GM12878 (cell line): Measurements from ENCODE around the gene AANAT. TPM values are rescaled to one million over a fixed set of nuclear protein-coding genes. Genes with fewer than 3 reads are reported as not detected.
A peak's percentile ranks its signal among the peaks of the same experiment; 100 is the strongest.

ENCODE experiments used
- CEBPB ChIP-seq, 2 experiments: fragments of 150-350 bp in 1 of 2; IDR thresholded peaks; 2 replicates each; pipeline ENCODE4 v1.6.1; 2012 to 2014; ENCODE audit warnings: low read depth in 2 of 2, low read length in 2 of 2, borderline replicate concordance in 1 of 2, inconsistent platforms in 1 of 2
- CHD2 ChIP-seq: IDR thresholded peaks from 2 replicates; pipeline ENCODE4 v1.6.1; 2011; ENCODE audit warnings: low read depth, low read length, improper control_type of control experiment, borderline replicate concordance
- FOXK2 ChIP-seq: fragments of 450-650 bp; IDR thresholded peaks from 2 replicates; pipeline ENCODE4 v1.6.1; 2017; ENCODE audit warnings: mild to moderate bottlenecking, moderate library complexity
- HDAC2 ChIP-seq: fragments of 200-600 bp; sonication (generic); IDR thresholded peaks from 2 replicates; pipeline ENCODE4 v1.6.1; 2017
- IKZF1 ChIP-seq: fragments of 450-650 bp; conservative IDR thresholded peaks from 2 replicates; pipeline ENCODE4 v1.6.1; 2017; ENCODE audit warnings: antibody characterized with exemption, mild to moderate bottlenecking
- IRF4 ChIP-seq: IDR thresholded peaks from 2 replicates; pipeline ENCODE4 v1.6.1; 2011; ENCODE audit warnings: low read depth, low read length
- KAT2A ChIP-seq: conservative IDR thresholded peaks from 2 replicates; pipeline ENCODE4 v1.6.1; 2011; ENCODE audit warnings: low read depth, low read length; ENCODE audit not compliant: control insufficient read depth
- MEF2A ChIP-seq: IDR thresholded peaks from 2 replicates; pipeline ENCODE4 v1.6.1; 2011; ENCODE audit warnings: low read depth, mild to moderate bottlenecking, low read length, moderate library complexity; ENCODE audit not compliant: insufficient read depth
- MEF2B ChIP-seq: fragments of 450-650 bp; IDR thresholded peaks from 2 replicates; pipeline ENCODE4 v1.6.1; 2018; ENCODE audit warnings: mild to moderate bottlenecking, moderate library complexity; ENCODE audit not compliant: partially characterized antibody, poor library complexity, severe bottlenecking
- MTA2 ChIP-seq: fragments of 450-650 bp; IDR thresholded peaks from 2 replicates; pipeline ENCODE4 v1.6.1; 2016; ENCODE audit warnings: low read depth, mild to moderate bottlenecking, moderate library complexity
- PAX5 ChIP-seq: IDR thresholded peaks from 2 replicates; pipeline ENCODE4 v1.6.1; 2011; ENCODE audit warnings: low read depth, low read length, borderline replicate concordance
- PML ChIP-seq: IDR thresholded peaks from 2 replicates; pipeline ENCODE4 v1.6.1; 2012; ENCODE audit warnings: low read length, inconsistent platforms
- POLR2A ChIP-seq: IDR thresholded peaks from 2 replicates; pipeline ENCODE4 v1.6.1; 2011; ENCODE audit warnings: low read depth, mild to moderate bottlenecking, low read length
- POU2F2 ChIP-seq: IDR thresholded peaks from 3 replicates; pipeline ENCODE4 v1.6.1; 2011; ENCODE audit warnings: low read depth, mild to moderate bottlenecking, low read length, borderline replicate concordance
- RELA ChIP-seq: fragments of 450-650 bp; IDR thresholded peaks from 2 replicates; pipeline ENCODE4 v1.8.0; 2014; ENCODE audit warnings: borderline replicate concordance; ENCODE audit not compliant: partially characterized antibody
- SUPT20H ChIP-seq: IDR thresholded peaks from 2 replicates; pipeline ENCODE4 v1.6.1; 2011; ENCODE audit warnings: low read depth, mild to moderate bottlenecking, low read length, moderate library complexity, borderline replicate concordance; ENCODE audit not compliant: control insufficient read depth
- TCF3 ChIP-seq: IDR thresholded peaks from 2 replicates; pipeline ENCODE4 v1.6.1; 2012; ENCODE audit warnings: low read depth, mild to moderate bottlenecking, low read length, borderline replicate concordance; ENCODE audit not compliant: insufficient read depth
- ZBED1 ChIP-seq: IDR thresholded peaks from 2 replicates; pipeline ENCODE4 v1.6.1; 2016; ENCODE audit warnings: borderline replicate concordance
- ZNF274 ChIP-seq: IDR thresholded peaks from one replicate; pipeline ENCODE4 v1.8.0; 2011; ENCODE audit not compliant: insufficient read length, insufficient read depth
- polyA plus RNA-seq, 11 experiments: library from polyadenylated mRNA; depleted of rRNA in 4 of 11; unstranded in 6 of 11; stranded (reverse) in 5 of 11; fragments of >200 nt; fragmentation: Nextera tagmentation in 4 of 11; fragmentation: Illumina TruSeq in 1 of 11; extraction: Ambion mirVana in 4 of 11; extraction: Trizol in 1 of 11; gene quantifications; 1 replicate in 1 of 11; 2 replicates in 10 of 11; pipeline versions ENCODE4 v1.2.1 to v1.2.3, GENCODE V29; 2011 to 2016; ENCODE audit warnings: inconsistent platforms in 2 of 11, missing spikeins in 2 of 11, low read depth in 1 of 11
- total RNA-seq, 4 experiments: library from RNA; depleted of rRNA in 3 of 4; stranded (reverse); fragments of >200 nt in 3 of 4; fragmentation: Illumina TruSeq in 1 of 4; extraction: Trizol in 1 of 4; gene quantifications; 2 replicates each; pipeline versions ENCODE4 v1.2.1 to v1.2.3, GENCODE V29; 2013 to 2021
- TF ChIP-seq, protein P1 (sequence below): IDR thresholded peaks from 2 replicates; pipeline ENCODE4 v1.6.1; 2011; ENCODE audit warnings: borderline replicate concordance, low read depth, mild to moderate bottlenecking, moderate library complexity, low read length; ENCODE audit not compliant: insufficient read depth, poor library complexity, severe bottlenecking
- TF ChIP-seq, protein P2 (sequence below): fragments of 450-650 bp; IDR thresholded peaks from 2 replicates; pipeline ENCODE4 v1.6.1; 2018; ENCODE audit warnings: mild to moderate bottlenecking, low read depth, moderate library complexity; ENCODE audit not compliant: partially characterized antibody
- TF ChIP-seq, protein P3 (sequence below): IDR thresholded peaks from 2 replicates; pipeline ENCODE4 v1.6.1; 2012; ENCODE audit warnings: low read depth, low read length, improper control_type of control experiment
- TF ChIP-seq, protein P4 (sequence below): fragments of 450-650 bp; IDR thresholded peaks from 2 replicates; pipeline ENCODE4 v1.6.1; 2016; ENCODE audit warnings: mild to moderate bottlenecking
- TF ChIP-seq, protein P5 (sequence below): fragments of 450-650 bp; IDR thresholded peaks from 2 replicates; pipeline ENCODE4 v1.6.1; 2014; ENCODE audit warnings: mild to moderate bottlenecking

Gene AANAT
- total and polyA plus RNA-seq, 10 of the 15 experiments (the other 5 are each of a cell fraction or from before 2014, with no cell fraction given): 0.23 TPM; not detected in 9

DNA sequence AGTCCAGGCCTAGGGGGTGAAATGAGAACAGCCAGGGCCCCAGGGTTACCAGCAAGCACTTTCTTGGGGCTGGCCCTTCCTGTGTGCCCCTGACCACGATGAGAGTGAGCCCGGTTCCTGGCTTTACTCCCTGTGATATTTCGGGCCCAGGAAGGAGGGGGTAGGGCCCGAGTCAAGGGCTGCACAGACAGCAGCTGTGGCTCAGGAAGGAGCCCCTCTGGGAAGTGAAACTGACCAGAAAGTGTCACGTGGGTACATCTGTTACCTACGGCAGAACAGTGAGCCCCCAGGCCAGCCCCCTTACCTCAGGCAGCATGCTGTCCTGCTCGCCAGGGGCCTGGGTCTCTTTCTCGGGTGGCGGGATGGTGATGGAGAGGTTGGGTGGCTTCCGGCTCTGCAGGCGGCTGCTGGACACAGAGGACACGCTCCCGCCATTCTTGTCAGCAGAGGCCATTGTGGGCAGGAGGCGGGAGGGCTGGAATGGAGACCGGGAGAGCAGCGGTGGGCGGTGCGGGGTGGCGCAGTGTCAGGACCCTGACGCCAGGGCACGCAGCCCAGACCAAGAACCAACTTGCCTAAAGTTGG lies 13.8 kb downstream of the AANAT start (continued):
- TF ChIP-seq SUPT20H: no peak
- TF ChIP-seq, protein P1, sequence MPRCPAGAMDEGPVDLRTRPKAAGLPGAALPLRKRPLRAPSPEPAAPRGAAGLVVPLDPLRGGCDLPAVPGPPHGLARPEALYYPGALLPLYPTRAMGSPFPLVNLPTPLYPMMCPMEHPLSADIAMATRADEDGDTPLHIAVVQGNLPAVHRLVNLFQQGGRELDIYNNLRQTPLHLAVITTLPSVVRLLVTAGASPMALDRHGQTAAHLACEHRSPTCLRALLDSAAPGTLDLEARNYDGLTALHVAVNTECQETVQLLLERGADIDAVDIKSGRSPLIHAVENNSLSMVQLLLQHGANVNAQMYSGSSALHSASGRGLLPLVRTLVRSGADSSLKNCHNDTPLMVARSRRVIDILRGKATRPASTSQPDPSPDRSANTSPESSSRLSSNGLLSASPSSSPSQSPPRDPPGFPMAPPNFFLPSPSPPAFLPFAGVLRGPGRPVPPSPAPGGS: no peak
- TF ChIP-seq CHD2: peak; percentile 62; the same call in 1 of the 2 replicates
- no peak for TF ChIP-seq POU2F2
- TF ChIP-seq RELA: no peak
- TF ChIP-seq TCF3: peak; percentile 93
- peak; percentile 51; the same call in 1 of the 2 replicates for TF ChIP-seq IRF4
- TF ChIP-seq MEF2B: peak; percentile 7
- TF ChIP-seq, protein P2, sequence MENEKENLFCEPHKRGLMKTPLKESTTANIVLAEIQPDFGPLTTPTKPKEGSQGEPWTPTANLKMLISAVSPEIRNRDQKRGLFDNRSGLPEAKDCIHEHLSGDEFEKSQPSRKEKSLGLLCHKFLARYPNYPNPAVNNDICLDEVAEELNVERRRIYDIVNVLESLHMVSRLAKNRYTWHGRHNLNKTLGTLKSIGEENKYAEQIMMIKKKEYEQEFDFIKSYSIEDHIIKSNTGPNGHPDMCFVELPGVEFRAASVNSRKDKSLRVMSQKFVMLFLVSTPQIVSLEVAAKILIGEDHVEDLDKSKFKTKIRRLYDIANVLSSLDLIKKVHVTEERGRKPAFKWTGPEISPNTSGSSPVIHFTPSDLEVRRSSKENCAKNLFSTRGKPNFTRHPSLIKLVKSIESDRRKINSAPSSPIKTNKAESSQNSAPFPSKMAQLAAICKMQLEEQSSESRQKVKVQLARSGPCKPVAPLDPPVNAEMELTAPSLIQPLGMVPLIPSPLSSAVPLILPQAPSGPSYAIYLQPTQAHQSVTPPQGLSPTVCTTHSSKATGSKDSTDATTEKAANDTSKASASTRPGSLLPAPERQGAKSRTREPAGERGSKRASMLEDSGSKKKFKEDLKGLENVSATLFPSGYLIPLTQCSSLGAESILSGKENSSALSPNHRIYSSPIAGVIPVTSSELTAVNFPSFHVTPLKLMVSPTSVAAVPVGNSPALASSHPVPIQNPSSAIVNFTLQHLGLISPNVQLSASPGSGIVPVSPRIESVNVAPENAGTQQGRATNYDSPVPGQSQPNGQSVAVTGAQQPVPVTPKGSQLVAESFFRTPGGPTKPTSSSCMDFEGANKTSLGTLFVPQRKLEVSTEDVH: no peak
- TF ChIP-seq HDAC2: no peak
- TF ChIP-seq, protein P3, sequence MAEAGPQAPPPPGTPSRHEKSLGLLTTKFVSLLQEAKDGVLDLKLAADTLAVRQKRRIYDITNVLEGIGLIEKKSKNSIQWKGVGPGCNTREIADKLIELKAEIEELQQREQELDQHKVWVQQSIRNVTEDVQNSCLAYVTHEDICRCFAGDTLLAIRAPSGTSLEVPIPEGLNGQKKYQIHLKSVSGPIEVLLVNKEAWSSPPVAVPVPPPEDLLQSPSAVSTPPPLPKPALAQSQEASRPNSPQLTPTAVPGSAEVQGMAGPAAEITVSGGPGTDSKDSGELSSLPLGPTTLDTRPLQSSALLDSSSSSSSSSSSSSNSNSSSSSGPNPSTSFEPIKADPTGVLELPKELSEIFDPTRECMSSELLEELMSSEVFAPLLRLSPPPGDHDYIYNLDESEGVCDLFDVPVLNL: no peak
- TF ChIP-seq, protein P4, sequence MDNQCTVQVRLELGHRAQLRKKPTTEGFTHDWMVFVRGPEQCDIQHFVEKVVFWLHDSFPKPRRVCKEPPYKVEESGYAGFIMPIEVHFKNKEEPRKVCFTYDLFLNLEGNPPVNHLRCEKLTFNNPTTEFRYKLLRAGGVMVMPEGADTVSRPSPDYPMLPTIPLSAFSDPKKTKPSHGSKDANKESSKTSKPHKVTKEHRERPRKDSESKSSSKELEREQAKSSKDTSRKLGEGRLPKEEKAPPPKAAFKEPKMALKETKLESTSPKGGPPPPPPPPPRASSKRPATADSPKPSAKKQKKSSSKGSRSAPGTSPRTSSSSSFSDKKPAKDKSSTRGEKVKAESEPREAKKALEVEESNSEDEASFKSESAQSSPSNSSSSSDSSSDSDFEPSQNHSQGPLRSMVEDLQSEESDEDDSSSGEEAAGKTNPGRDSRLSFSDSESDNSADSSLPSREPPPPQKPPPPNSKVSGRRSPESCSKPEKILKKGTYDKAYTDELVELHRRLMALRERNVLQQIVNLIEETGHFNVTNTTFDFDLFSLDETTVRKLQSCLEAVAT: no peak
- no peak for TF ChIP-seq CEBPB (IDR thresholded peaks at IDR 0.05; ENCODE audit: borderline replicate concordance in 1 of 2, low read depth in 2 of 2, low read length in 2 of 2)
- peak; percentile 85 for TF ChIP-seq IKZF1
- no peak for TF ChIP-seq KAT2A
- TF ChIP-seq PAX5: peak; percentile 55; the same call in 1 of the 2 replicates
- TF ChIP-seq MTA2: peak; percentile 17; the same call in 1 of the 2 replicates
- peak; percentile 77 for TF ChIP-seq MEF2A
- TF ChIP-seq, protein P5, sequence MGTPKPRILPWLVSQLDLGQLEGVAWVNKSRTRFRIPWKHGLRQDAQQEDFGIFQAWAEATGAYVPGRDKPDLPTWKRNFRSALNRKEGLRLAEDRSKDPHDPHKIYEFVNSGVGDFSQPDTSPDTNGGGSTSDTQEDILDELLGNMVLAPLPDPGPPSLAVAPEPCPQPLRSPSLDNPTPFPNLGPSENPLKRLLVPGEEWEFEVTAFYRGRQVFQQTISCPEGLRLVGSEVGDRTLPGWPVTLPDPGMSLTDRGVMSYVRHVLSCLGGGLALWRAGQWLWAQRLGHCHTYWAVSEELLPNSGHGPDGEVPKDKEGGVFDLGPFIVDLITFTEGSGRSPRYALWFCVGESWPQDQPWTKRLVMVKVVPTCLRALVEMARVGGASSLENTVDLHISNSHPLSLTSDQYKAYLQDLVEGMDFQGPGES: no peak
- no peak for TF ChIP-seq FOXK2
- TF ChIP-seq PML: peak; percentile 53; the same call in 1 of the 2 replicates
- TF ChIP-seq POLR2A: peak; percentile 67
- no peak for TF ChIP-seq ZNF274
- TF ChIP-seq ZBED1: no peak
